SK-N-SH treated with all-trans-retinoic acid at 6 μM for 48 hours (cell line): Measurements from ENCODE around the gene CCR6.

ENCODE experiments used
- ARNTL ChIP-seq: fragments of 450-650 bp; formaldehyde crosslinking; IDR thresholded peaks from 2 replicates; pipeline ENCODE4 v1.5.0; 2020; ENCODE audit warnings: low read depth, mild to moderate bottlenecking, moderate library complexity, borderline replicate concordance
- BACH2 ChIP-seq: fragments of 250-450 bp; sonication (Bioruptor Pico); IDR thresholded peaks from 2 replicates; pipeline ENCODE4 v1.9.0; 2021; ENCODE audit warnings: mild to moderate bottlenecking, borderline replicate concordance
- CSDC2 ChIP-seq: fragments of 250-450 bp; sonication (Bioruptor Pico); IDR thresholded peaks from 2 replicates; pipeline ENCODE4 v1.5.0; 2020; ENCODE audit warnings: mild to moderate bottlenecking, moderate library complexity
- ESRRG ChIP-seq: fragments of 250-450 bp; sonication (Bioruptor Pico); IDR thresholded peaks from 2 replicates; pipeline ENCODE4 v1.6.1; 2021; ENCODE audit warnings: mild to moderate bottlenecking
- GLIS3 ChIP-seq: fragments of 250-450 bp; sonication (Bioruptor Pico); IDR thresholded peaks from 2 replicates; pipeline ENCODE4 v1.5.0; 2020; ENCODE audit warnings: mild to moderate bottlenecking, moderate library complexity
- OSR1 ChIP-seq: fragments of 250-450 bp; sonication (Bioruptor Pico); IDR thresholded peaks from 2 replicates; pipeline ENCODE4 v1.8.0; 2022; ENCODE audit warnings: moderate library complexity, mild to moderate bottlenecking, inconsistent platforms
- RARB ChIP-seq: fragments of 250-450 bp; sonication (Bioruptor Pico); IDR thresholded peaks from 2 replicates; pipeline ENCODE4 v1.8.0; 2021; ENCODE audit warnings: mild to moderate bottlenecking, moderate library complexity
- TCF4 ChIP-seq: fragments of 250-450 bp; sonication (Bioruptor Pico); IDR thresholded peaks from 2 replicates; pipeline ENCODE4 v1.8.0; 2021; ENCODE audit warnings: mild to moderate bottlenecking, moderate library complexity, borderline replicate concordance
- ZFP3 ChIP-seq: fragments of 250-450 bp; sonication (Bioruptor Pico); IDR thresholded peaks from 2 replicates; pipeline ENCODE4 v1.5.0; 2020; ENCODE audit warnings: mild to moderate bottlenecking, moderate library complexity
- ZFP30 ChIP-seq: fragments of 450-650 bp; formaldehyde crosslinking; IDR thresholded peaks from 2 replicates; pipeline ENCODE4 v1.5.0; 2022; ENCODE audit warnings: mild to moderate bottlenecking, moderate library complexity
- ZNF8 ChIP-seq: fragments of 450-650 bp; formaldehyde crosslinking; IDR thresholded peaks from 2 replicates; pipeline ENCODE4 v1.5.0; 2020; ENCODE audit warnings: mild to moderate bottlenecking, moderate library complexity
- TF ChIP-seq, protein P1 (sequence below): fragments of 250-450 bp; sonication (Bioruptor Pico); IDR thresholded peaks from 2 replicates; pipeline ENCODE4 v1.5.1; 2021; ENCODE audit warnings: mild to moderate bottlenecking, moderate library complexity
- TF ChIP-seq, protein P2 (sequence below): fragments of 250-450 bp; sonication (Bioruptor Pico); IDR thresholded peaks from 2 replicates; pipeline ENCODE4 v1.8.0; 2020; ENCODE audit warnings: mild to moderate bottlenecking, moderate library complexity, borderline replicate concordance
- TF ChIP-seq, protein P3 (sequence below): fragments of 250-450 bp; sonication (Bioruptor Pico); IDR thresholded peaks from 2 replicates; pipeline ENCODE4 v1.5.0; 2020; ENCODE audit warnings: mild to moderate bottlenecking, moderate library complexity

DNA sequence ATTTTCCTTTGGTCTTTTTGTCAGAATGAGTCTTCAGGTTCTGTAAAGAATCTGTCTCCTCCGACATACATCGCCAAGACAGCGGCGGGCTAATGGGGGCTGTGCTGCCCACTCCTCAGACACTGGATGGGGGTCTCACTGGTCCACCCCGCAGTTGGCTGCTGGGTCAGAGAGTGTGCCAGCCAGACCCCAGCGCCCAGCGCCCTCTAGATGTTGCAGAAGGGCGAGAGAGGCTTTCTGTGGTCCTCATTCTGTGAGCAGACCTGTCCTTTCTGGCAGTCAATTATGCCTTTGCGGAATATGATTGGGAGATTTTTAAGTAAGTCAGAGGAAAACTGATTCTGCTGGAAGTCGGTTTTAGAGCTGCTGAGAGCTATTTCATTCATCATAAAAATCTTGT, 7.8 kb upstream of the CCR6 start:
- TF ChIP-seq BACH2 = no peak
- TF ChIP-seq, protein P1, sequence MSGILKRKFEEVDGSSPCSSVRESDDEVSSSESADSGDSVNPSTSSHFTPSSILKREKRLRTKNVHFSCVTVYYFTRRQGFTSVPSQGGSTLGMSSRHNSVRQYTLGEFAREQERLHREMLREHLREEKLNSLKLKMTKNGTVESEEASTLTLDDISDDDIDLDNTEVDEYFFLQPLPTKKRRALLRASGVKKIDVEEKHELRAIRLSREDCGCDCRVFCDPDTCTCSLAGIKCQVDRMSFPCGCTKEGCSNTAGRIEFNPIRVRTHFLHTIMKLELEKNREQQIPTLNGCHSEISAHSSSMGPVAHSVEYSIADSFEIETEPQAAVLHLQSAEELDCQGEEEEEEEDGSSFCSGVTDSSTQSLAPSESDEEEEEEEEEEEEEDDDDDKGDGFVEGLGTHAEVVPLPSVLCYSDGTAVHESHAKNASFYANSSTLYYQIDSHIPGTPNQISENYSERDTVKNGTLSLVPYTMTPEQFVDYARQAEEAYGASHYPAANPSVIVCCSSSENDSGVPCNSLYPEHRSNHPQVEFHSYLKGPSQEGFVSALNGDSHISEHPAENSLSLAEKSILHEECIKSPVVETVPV = no peak
- no peak for TF ChIP-seq OSR1 (CRISPR knock-in tag)
- TF ChIP-seq, protein P2, sequence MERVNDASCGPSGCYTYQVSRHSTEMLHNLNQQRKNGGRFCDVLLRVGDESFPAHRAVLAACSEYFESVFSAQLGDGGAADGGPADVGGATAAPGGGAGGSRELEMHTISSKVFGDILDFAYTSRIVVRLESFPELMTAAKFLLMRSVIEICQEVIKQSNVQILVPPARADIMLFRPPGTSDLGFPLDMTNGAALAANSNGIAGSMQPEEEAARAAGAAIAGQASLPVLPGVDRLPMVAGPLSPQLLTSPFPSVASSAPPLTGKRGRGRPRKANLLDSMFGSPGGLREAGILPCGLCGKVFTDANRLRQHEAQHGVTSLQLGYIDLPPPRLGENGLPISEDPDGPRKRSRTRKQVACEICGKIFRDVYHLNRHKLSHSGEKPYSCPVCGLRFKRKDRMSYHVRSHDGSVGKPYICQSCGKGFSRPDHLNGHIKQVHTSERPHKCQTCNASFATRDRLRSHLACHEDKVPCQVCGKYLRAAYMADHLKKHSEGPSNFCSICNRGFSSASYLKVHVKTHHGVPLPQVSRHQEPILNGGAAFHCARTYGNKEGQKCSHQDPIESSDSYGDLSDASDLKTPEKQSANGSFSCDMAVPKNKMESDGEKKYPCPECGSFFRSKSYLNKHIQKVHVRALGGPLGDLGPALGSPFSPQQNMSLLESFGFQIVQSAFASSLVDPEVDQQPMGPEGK = no peak
- TF ChIP-seq, protein P3, sequence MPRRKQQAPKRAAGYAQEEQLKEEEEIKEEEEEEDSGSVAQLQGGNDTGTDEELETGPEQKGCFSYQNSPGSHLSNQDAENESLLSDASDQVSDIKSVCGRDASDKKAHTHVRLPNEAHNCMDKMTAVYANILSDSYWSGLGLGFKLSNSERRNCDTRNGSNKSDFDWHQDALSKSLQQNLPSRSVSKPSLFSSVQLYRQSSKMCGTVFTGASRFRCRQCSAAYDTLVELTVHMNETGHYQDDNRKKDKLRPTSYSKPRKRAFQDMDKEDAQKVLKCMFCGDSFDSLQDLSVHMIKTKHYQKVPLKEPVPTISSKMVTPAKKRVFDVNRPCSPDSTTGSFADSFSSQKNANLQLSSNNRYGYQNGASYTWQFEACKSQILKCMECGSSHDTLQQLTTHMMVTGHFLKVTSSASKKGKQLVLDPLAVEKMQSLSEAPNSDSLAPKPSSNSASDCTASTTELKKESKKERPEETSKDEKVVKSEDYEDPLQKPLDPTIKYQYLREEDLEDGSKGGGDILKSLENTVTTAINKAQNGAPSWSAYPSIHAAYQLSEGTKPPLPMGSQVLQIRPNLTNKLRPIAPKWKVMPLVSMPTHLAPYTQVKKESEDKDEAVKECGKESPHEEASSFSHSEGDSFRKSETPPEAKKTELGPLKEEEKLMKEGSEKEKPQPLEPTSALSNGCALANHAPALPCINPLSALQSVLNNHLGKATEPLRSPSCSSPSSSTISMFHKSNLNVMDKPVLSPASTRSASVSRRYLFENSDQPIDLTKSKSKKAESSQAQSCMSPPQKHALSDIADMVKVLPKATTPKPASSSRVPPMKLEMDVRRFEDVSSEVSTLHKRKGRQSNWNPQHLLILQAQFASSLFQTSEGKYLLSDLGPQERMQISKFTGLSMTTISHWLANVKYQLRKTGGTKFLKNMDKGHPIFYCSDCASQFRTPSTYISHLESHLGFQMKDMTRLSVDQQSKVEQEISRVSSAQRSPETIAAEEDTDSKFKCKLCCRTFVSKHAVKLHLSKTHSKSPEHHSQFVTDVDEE (CRISPR knock-in tag) = no peak
- no peak for TF ChIP-seq ZNF8
- no peak for TF ChIP-seq RARB
- no peak for TF ChIP-seq ESRRG (CRISPR knock-in tag)
- no peak for TF ChIP-seq ZFP30 (CRISPR knock-in tag)
- TF ChIP-seq CSDC2 (CRISPR knock-in tag) = no peak
- TF ChIP-seq GLIS3 = no peak
- TF ChIP-seq ZFP3 (CRISPR knock-in tag) = no peak
- no peak for TF ChIP-seq ARNTL (CRISPR knock-in tag)
- no peak for TF ChIP-seq TCF4 (CRISPR knock-in tag)
